ENCODE measurements around the gene PPP4C.
A peak's percentile ranks its signal among the peaks of the same experiment; 100 is the strongest.

The PPP4C gene

DNA sequence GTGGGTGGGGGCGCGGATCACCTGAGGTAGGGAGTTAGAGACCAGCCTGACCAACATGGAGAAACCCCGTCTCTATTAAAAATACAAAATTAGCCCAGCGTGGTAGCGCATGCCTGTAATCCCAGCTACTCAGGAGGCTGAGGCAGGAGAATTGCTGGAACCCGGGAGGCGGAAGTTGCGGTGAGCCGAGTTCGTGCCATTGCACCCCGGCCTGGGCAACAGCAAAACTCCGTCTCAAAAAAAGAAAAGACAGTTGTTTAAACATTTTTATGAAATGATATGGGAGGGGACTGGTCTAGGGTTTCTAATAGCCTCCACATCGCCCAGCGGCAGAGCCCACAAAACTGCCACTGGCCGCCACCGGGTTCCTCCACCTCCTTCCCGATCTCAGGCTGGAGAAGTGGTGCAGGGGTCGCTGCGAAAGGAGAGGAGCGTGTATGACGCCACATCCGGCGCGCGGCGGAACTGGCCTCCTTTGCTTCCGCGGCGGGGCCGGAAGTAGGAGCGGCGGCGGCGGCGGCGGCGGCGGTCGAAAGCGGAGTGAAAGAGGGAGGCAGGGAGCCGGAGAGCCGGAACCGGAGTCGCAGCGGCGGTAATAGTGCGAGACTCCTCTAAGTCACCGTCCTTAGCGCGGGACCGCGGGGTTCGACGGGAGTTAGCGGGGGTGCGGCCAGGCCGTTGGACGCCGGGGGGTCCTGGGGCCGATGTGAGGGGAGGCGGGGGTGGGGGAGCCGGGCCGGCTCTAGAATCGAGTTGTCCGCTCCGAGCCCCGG lies at the start of gene PPP4C:
PPP4C (plus strand) TSS at position 492 of the 773 bp plus-strand sequence. CDS start 384 bp downstream, outside the sequence.
- peak within 1 kb of the TSS; percentile 91 for H3K27ac ChIP-seq
- H3K9ac ChIP-seq (ENCODE audit: insufficient read length): peak within 1 kb of the TSS; percentile 91
- peak; percentile 37 for DNase-seq (ENCODE audit: low read depth, low spot score)
- H3K4me3 ChIP-seq: peak within 1 kb of the TSS; percentile 79
- TF ChIP-seq POLR2AphosphoS5 (IDR thresholded peaks at IDR 0.05; ENCODE audit: borderline replicate concordance, low read depth, low read length): peak; percentile 99
- no peak for TF ChIP-seq FOXP2 (optimal IDR thresholded peaks at IDR 0.05; ENCODE audit: control extremely low read depth, extremely low read length, insufficient read depth)
- no peaks in the 10 kb centered on the region for H3K9me3 ChIP-seq (ENCODE audit: low read depth, low read length)
- peaks cover 47% of the 10 kb centered on the region for H3K36me3 ChIP-seq (ENCODE audit: insufficient read depth, low read length)

DNA sequence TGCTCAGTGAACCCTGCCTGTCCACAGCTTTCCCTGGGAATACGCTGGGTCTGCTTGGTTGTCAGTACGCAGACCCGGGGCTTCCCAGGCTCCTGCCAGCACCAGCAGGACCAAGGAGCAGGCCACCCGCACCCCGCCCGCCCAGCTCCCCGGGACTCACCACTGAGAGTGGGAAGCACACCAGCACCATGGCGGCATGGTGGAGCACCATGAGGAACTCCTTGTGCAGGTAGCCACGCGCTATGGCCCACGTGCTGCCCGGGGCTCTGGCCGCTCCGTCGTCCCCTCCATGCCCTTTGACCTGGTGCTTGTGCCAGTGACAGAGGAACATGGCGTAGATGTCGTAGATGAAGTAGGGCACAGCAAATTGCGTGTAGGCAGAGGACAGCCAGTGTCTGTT lies 49.3 kb upstream of the PPP4C start:
- no peak overlapping the region for H3K27ac ChIP-seq
- no peak for DNase-seq (ENCODE audit: low read depth, low spot score)
- TF ChIP-seq FOXP2 (optimal IDR thresholded peaks at IDR 0.05; ENCODE audit: control extremely low read depth, extremely low read length, insufficient read depth): no peak
- no peak for TF ChIP-seq POLR2AphosphoS5 (IDR thresholded peaks at IDR 0.05; ENCODE audit: borderline replicate concordance, low read depth, low read length)
- no peak for TF ChIP-seq EZH2 (IDR thresholded peaks at IDR 0.05)
- no peaks in the 10 kb centered on the region for H3K9me3 ChIP-seq (ENCODE audit: low read depth, low read length)
- no peaks in the 10 kb centered on the region for H3K36me3 ChIP-seq (ENCODE audit: insufficient read depth, low read length)
- no peak overlapping the region for H3K9ac ChIP-seq (ENCODE audit: insufficient read length)
- no peak overlapping the region for H3K4me3 ChIP-seq

DNA sequence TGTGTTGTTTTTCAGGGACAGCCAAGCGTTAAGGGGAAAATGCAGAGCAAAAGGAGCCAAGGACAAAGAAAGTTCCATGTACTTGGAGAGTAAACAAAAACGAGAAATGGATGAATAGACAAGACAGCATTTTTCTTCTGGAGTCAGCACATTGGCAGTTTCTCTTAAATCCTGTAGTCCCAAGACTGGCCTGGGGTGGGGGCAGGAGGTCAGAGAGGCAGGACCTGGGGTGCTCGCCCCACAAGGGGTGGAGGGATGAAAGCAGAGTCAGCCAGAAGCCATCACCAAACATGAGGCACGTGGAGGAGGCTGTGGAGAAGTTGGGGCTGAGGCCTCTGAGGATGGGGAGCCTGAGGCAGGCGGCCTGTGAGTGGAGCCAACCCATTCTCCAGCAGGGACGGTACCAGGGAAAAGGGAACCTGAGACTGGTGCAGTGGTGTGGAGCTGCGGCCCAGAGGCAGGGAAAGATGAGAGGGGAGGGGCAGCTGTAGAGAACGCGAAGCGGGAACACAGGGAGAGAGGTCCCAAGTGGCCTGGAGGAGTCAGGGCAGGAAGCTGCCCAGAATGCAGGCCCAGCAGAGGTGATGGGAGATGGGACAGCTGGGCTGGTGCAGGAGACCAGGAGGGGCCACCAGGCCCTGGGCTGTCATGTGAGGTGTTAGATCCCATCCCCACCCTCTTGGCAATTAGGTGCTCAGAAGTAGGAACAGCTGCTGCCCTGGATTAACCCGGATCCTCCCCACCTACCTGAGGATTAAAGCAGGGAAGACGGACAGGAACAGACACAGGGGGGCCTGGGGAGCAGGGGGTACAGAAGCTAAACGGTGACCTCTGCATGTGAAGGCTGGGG lies 48.0 kb upstream of the PPP4C start:
- no peak for TF ChIP-seq FOXP2 (optimal IDR thresholded peaks at IDR 0.05; ENCODE audit: control extremely low read depth, extremely low read length, insufficient read depth)
- TF ChIP-seq EZH2 (IDR thresholded peaks at IDR 0.05): no peak
- no peak for TF ChIP-seq POLR2AphosphoS5 (IDR thresholded peaks at IDR 0.05; ENCODE audit: borderline replicate concordance, low read depth, low read length)
- Histone ChIP-seq H3K27ac (no peak overlapping the region), H3K36me3 (ENCODE audit: insufficient read depth, low read length) (no peaks in the 10 kb centered on the region), H3K9ac (ENCODE audit: insufficient read length) (no peak overlapping the region), H3K4me3 (no peak overlapping the region), H3K9me3 (ENCODE audit: low read depth, low read length) (no peaks in the 10 kb centered on the region)
- DNase-seq (ENCODE audit: low read depth, low spot score): no peak

DNA sequence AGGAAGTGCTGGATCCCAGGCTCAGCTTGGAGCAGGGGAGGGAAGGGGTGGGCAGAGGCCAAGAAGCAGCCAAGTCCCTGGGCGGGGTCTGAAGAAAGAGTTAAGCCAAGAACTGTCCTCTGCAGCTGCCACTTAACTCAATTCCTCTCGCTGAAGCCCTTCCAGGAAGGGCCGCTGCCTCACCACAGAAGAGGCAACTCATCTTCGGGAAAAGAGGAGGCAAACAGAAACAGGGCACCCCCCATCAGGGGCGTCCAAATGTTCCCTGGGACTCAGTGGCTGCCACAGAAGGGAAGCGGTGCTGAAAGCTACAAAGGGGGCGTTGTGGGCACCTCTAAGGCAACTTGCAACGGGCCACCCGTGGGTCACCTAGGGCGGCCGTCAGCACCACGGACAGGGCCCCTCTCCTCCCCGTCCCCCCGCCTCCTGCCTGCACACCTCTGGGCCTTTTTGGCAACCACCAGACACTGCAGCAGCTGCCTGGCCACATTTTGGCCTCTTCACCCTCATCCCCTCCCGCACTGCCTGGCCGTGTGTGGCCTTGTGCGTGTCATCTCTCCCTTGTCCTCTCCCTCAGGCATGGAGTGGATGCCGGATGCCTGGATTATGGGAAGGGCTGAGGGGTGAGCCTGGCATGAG lies 47.2 kb upstream of the PPP4C start:
- Histone ChIP-seq H3K36me3 (ENCODE audit: insufficient read depth, low read length) (no peaks in the 10 kb centered on the region), H3K4me3 (no peak overlapping the region), H3K9me3 (ENCODE audit: low read depth, low read length) (no peaks in the 10 kb centered on the region), H3K27ac (no peak overlapping the region), H3K9ac (ENCODE audit: insufficient read length) (no peak overlapping the region)
- DNase-seq (ENCODE audit: low read depth, low spot score): no peak
- TF ChIP-seq POLR2AphosphoS5 (IDR thresholded peaks at IDR 0.05; ENCODE audit: borderline replicate concordance, low read depth, low read length): no peak
- TF ChIP-seq FOXP2 (optimal IDR thresholded peaks at IDR 0.05; ENCODE audit: control extremely low read depth, extremely low read length, insufficient read depth): no peak
- TF ChIP-seq EZH2 (IDR thresholded peaks at IDR 0.05): no peak

DNA sequence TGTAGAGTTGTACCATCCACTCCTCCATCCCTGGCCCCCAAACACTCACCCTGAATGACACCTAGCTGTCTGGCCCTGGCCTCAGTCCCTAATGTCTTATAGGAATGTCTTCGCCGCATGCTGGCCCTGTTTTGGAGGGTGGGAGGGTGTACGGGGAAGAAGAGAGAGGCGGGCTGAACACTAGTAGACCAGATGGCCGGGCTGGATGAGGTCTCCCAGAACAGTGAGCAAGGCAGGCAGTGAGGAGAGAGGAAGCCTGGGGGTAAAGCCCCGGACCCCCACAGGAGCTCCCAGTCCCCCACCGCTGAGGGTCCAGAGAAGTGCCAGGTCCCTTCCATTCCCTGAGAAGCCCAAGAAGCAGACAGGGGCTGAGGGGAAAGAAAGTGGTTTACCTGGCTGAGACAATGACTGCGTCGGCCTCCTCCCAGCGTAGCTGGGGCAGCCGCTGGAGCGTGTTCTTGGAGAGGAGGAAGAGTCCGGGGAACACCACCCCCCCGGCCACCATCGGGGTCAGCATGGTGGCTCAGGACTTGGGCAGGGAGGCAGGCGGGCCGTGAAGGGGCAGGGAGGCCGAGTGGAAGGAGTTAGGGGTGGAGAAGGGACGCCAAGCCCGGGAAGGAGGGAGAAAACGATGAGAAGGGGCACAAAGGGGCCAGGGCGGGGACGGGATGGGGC lies 45.6 kb upstream of the PPP4C start:
- H3K9me3 ChIP-seq (ENCODE audit: low read depth, low read length): no peaks in the 10 kb centered on the region
- DNase-seq (ENCODE audit: low read depth, low spot score): no peak
- no peak overlapping the region for H3K9ac ChIP-seq (ENCODE audit: insufficient read length)
- TF ChIP-seq POLR2AphosphoS5 (IDR thresholded peaks at IDR 0.05; ENCODE audit: borderline replicate concordance, low read depth, low read length) (no peak), EZH2 (IDR thresholded peaks at IDR 0.05) (no peak), FOXP2 (optimal IDR thresholded peaks at IDR 0.05; ENCODE audit: control extremely low read depth, extremely low read length, insufficient read depth) (no peak)
- H3K36me3 ChIP-seq (ENCODE audit: insufficient read depth, low read length): no peaks in the 10 kb centered on the region
- H3K27ac ChIP-seq: no peak overlapping the region
- H3K4me3 ChIP-seq: no peak overlapping the region

DNA sequence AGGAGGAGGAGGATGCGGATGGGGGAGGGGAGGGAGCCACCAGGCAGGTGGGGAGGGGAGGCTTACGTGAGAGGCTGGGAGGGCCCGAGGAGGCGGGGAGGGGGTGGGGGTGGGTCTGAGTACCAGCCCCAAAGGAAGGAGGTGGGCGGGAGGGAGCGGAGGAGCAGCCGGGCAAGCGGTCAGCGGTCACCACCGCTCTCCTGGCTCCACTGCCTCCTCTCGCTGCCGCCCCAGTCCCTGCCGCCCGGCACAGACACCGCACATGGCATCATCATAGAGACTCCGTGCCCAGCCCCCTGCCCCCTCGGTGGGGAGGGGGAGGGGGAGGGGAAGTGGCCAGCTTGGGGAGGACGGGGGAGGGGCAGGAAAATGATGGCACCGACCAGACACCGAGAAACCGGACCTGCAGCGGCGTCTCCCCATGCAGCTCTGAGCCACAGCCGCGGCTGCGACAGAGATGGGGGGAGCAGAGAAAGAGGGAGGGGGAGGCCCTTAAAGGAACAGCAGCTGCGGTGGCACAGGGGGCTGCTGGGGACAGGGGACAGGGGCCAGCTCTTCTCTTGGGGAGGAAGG lies 44.9 kb upstream of the PPP4C start, which contains the start of gene TLCD3B:
TLCD3B (minus strand) TSS at position 431 of the 573 bp plus-strand sequence. CDS start 744 bp downstream, outside the sequence.
- H3K27ac ChIP-seq: no peak within 1 kb of the TSS
- TF ChIP-seq POLR2AphosphoS5 (IDR thresholded peaks at IDR 0.05; ENCODE audit: borderline replicate concordance, low read depth, low read length) (no peak), FOXP2 (optimal IDR thresholded peaks at IDR 0.05; ENCODE audit: control extremely low read depth, extremely low read length, insufficient read depth) (no peak), EZH2 (IDR thresholded peaks at IDR 0.05) (no peak)
- H3K9ac ChIP-seq (ENCODE audit: insufficient read length): no peak within 1 kb of the TSS
- no peak for DNase-seq (ENCODE audit: low read depth, low spot score)
- no peaks in the 10 kb centered on the region for H3K9me3 ChIP-seq (ENCODE audit: low read depth, low read length)
- H3K36me3 ChIP-seq (ENCODE audit: insufficient read depth, low read length): no peaks in the 10 kb centered on the region
- H3K4me3 ChIP-seq: no peak within 1 kb of the TSS

DNA sequence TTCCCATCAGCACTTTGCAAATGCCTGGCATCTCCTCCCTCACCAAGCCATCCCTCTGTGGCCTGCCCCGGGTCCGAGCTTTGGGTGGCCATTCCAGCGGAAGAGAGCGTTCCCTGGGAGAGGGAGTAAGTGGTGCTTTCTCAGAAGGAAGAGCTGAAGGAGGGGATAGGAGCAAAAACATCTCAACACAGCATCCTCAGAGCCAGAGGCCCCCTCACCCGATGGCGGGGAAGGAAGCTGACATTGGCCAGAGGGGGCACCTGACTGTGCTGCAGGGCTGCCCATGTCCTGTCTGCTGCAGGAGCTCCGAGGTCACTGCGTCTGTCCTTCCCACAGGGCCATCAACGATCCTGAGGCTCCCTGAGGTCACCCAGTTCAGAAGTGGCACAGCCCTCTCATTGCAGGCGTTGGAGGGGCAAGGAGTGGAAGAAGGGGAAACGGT lies 44.3 kb upstream of the PPP4C start:
- H3K9ac ChIP-seq (ENCODE audit: insufficient read length): no peak overlapping the region
- no peaks in the 10 kb centered on the region for H3K9me3 ChIP-seq (ENCODE audit: low read depth, low read length)
- H3K27ac ChIP-seq: no peak overlapping the region
- H3K4me3 ChIP-seq: no peak overlapping the region
- no peak for DNase-seq (ENCODE audit: low read depth, low spot score)
- TF ChIP-seq FOXP2 (optimal IDR thresholded peaks at IDR 0.05; ENCODE audit: control extremely low read depth, extremely low read length, insufficient read depth) (no peak), POLR2AphosphoS5 (IDR thresholded peaks at IDR 0.05; ENCODE audit: borderline replicate concordance, low read depth, low read length) (no peak), EZH2 (IDR thresholded peaks at IDR 0.05) (no peak)
- no peaks in the 10 kb centered on the region for H3K36me3 ChIP-seq (ENCODE audit: insufficient read depth, low read length)
